Measurements from ENCODE around the gene LRRK1. TPM values are rescaled to one million over a fixed set of nuclear protein-coding genes. Genes with fewer than 3 reads are reported as not detected.

LRRK1 gene
- total and polyA plus RNA-seq, 2 of the 13 experiments (the other 11 are each of a cell fraction or from before 2014, with no cell fraction given): 0.13 to 1.2 TPM

DNA sequence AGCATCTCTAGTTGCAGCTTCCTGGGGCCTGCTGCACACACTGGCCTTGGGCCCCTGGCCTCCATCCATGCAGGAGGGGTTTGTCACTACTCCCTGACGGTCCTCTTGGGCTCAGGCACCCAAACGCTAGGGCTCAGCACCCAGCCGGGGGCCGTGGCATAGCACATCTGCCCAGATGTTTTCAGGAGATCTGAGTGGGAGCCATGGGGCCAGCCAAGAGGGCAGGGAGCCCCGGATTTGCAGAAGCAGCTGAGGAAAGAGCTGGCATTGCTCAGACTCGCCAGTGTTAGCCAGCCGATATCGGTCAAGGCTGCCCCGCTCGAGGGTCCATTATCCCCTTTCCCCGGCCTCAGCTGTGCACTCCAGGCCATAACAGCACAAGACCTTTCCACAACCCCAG, 41.0 kb upstream of the LRRK1 start (continued):
- TF ChIP-seq, protein P1, sequence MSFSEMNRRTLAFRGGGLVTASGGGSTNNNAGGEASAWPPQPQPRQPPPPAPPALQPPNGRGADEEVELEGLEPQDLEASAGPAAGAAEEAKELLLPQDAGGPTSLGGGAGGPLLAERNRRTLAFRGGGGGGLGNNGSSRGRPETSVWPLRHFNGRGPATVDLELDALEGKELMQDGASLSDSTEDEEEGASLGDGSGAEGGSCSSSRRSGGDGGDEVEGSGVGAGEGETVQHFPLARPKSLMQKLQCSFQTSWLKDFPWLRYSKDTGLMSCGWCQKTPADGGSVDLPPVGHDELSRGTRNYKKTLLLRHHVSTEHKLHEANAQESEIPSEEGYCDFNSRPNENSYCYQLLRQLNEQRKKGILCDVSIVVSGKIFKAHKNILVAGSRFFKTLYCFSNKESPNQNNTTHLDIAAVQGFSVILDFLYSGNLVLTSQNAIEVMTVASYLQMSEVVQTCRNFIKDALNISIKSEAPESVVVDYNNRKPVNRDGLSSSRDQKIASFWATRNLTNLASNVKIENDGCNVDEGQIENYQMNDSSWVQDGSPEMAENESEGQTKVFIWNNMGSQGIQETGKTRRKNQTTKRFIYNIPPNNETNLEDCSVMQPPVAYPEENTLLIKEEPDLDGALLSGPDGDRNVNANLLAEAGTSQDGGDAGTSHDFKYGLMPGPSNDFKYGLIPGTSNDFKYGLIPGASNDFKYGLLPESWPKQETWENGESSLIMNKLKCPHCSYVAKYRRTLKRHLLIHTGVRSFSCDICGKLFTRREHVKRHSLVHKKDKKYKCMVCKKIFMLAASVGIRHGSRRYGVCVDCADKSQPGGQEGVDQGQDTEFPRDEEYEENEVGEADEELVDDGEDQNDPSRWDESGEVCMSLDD (CRISPR knock-in tag; IDR thresholded peaks at IDR 0.05; ENCODE audit: borderline replicate concordance): no peak
- TF ChIP-seq NRL (CRISPR knock-in tag; IDR thresholded peaks at IDR 0.05; ENCODE audit: borderline replicate concordance) (no peak), ZNF264 (CRISPR knock-in tag; IDR thresholded peaks at IDR 0.05) (no peak)

DNA sequence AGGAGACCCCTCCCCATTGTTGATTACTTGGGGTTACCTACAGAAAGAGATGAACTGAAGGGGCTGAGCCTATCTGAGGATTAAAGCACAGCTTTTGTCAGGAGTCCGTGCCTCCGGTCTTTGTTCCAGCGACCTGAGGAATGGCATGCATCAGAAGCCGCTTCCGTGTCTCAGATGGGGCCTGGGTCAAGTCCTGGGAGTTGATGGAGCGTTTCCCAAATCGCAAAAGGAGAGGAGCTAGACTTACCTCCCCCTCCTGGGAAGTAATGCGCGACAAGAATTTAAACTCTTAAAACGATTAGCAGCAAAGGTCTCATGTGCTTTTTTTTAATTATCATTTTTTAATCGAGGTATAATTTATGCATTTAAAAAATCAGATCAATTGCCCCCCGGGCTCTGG, 40.5 kb upstream of the LRRK1 start:
- no peak overlapping the region for H3K9ac ChIP-seq (ENCODE audit: insufficient read depth, low read depth, low read length)
- 60% methylated on average over 12 of the region's 12 CpGs for WGBS (ENCODE audit: low lambda C conversion rate)
- intact Hi-C loops (cut with micrococcal nuclease; ENCODE audit: unreplicated experiment): no loop called here
- no peak for FAIRE-seq
- no peak overlapping the region; a peak in 1 of 6 replicates for H3K4me3 ChIP-seq (replicated peaks in 1 of 3; ENCODE audit: insufficient read depth in 1 of 3, low read depth in 2 of 3, low read length in 3 of 3)
- no peak overlapping the region for H3K4me2 ChIP-seq (ENCODE audit: low read depth, low read length)
- DNase-seq (ENCODE audit: low spot score): no peak
- H3K27ac ChIP-seq (ENCODE audit: extremely low read length, insufficient read depth, low read length): no peak overlapping the region
- ChIA-PET POLR2A (no interaction called here), CTCF (ENCODE audit: low intra/inter-chr PET ratio, low total read pairs) (no interaction called here)
- peaks cover 3 to 51% of the 10 kb centered on the region in 2 experiments; a peak in 4 of 5 replicates for H3K27me3 ChIP-seq (ENCODE audit: control insufficient read depth in 1 of 2, insufficient read depth in 2 of 2, low read length in 2 of 2)
- no peak for TF ChIP-seq SNAI1 (CRISPR knock-in tag; IDR thresholded peaks at IDR 0.05; ENCODE audit: borderline replicate concordance)
- TF ChIP-seq, protein P2, sequence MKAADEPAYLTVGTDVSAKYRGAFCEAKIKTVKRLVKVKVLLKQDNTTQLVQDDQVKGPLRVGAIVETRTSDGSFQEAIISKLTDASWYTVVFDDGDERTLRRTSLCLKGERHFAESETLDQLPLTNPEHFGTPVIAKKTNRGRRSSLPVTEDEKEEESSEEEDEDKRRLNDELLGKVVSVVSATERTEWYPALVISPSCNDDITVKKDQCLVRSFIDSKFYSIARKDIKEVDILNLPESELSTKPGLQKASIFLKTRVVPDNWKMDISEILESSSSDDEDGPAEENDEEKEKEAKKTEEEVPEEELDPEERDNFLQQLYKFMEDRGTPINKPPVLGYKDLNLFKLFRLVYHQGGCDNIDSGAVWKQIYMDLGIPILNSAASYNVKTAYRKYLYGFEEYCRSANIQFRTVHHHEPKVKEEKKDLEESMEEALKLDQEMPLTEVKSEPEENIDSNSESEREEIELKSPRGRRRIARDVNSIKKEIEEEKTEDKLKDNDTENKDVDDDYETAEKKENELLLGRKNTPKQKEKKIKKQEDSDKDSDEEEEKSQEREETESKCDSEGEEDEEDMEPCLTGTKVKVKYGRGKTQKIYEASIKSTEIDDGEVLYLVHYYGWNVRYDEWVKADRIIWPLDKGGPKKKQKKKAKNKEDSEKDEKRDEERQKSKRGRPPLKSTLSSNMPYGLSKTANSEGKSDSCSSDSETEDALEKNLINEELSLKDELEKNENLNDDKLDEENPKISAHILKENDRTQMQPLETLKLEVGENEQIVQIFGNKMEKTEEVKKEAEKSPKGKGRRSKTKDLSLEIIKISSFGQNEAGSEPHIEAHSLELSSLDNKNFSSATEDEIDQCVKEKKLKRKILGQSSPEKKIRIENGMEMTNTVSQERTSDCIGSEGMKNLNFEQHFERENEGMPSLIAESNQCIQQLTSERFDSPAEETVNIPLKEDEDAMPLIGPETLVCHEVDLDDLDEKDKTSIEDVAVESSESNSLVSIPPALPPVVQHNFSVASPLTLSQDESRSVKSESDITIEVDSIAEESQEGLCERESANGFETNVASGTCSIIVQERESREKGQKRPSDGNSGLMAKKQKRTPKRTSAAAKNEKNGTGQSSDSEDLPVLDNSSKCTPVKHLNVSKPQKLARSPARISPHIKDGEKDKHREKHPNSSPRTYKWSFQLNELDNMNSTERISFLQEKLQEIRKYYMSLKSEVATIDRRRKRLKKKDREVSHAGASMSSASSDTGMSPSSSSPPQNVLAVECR (CRISPR knock-in tag; IDR thresholded peaks at IDR 0.05; ENCODE audit: borderline replicate concordance): no peak
- H3K4me1 ChIP-seq (ENCODE audit: insufficient read depth, low read length): no peaks in the 10 kb centered on the region
- H3K79me2 ChIP-seq (ENCODE audit: insufficient read depth, low read length): no peaks in the 10 kb centered on the region
- in situ Hi-C loops (cut with HindIII; ENCODE audit: extremely low pct_ligation_motif_present, low pct_unique_long_range_greater_than_20kb): no loop called here
- H3K36me3 ChIP-seq (replicated peaks in 1 of 2; ENCODE audit: control insufficient read depth in 1 of 2, insufficient read depth in 2 of 2, low read length in 2 of 2): no peaks in the 10 kb centered on the region
- no peaks in the 10 kb centered on the region for H4K20me1 ChIP-seq (ENCODE audit: insufficient read depth, low read length)
- ATAC-seq: no peak
- H2AFZ ChIP-seq (ENCODE audit: low read length): no peak overlapping the region
- BruUV-seq (replicated peaks): no TSS peak
- H3K9me3 ChIP-seq (ENCODE audit: low read length): no peaks in the 10 kb centered on the region
